ENCODE results near the gene DLL1. TPM values are rescaled to one million over a fixed set of nuclear protein-coding genes. Genes with fewer than 3 reads are reported as not detected.

DLL1 gene
- total RNA-seq, 4 donors from 2014 or later, result 8.7 to 24.3 (median 19.2) TPM

GRCh38 chr6:170249817-170250216, 41.1 kb downstream of the DLL1 start:
- H3K27me3 ChIP-seq, result no peaks in the 10 kb centered on the region
- H3K9me3 ChIP-seq, result no peaks in the 10 kb centered on the region
- H3K36me3 ChIP-seq, result no peaks in the 10 kb centered on the region
- intact Hi-C loops (cut with DNase I; ENCODE audit: low total_unique reads), result no loop called here
- TF ChIP-seq POLR2A (IDR thresholded peaks at IDR 0.05) (no peak), CTCF (IDR thresholded peaks at IDR 0.05) (no peak)
- no peak overlapping the region for H3K4me3 ChIP-seq
- DNase-seq, result no peak
- H3K27ac ChIP-seq, result no peak overlapping the region
- H3K4me1 ChIP-seq, result no peaks in the 10 kb centered on the region

- intact Hi-C loops (cut with DNase I; ENCODE audit: low total_unique reads), result no loop called here
- Histone ChIP-seq H3K4me1 (no peaks in the 10 kb centered on the region), H3K9me3 (no peaks in the 10 kb centered on the region), H3K27ac (no peak overlapping the region), H3K4me3 (no peak overlapping the region), H3K36me3 (no peaks in the 10 kb centered on the region), H3K27me3 (no peaks in the 10 kb centered on the region)
- TF ChIP-seq CTCF (IDR thresholded peaks at IDR 0.05), result no peak
- TF ChIP-seq POLR2A (IDR thresholded peaks at IDR 0.05), result no peak
- no peak for DNase-seq
Observed at GRCh38 chr6:170248861-170249600, 41.8 kb downstream of the DLL1 start.

- H3K27ac ChIP-seq, result no peak overlapping the region
- no peak for DNase-seq
Observed at GRCh38 chr6:170248111-170248805, 42.6 kb downstream of the DLL1 start.

GRCh38 chr6:170247178-170247701, 43.6 kb downstream of the DLL1 start:
- Histone ChIP-seq H3K4me1 (no peaks in the 10 kb centered on the region), H3K27me3 (no peaks in the 10 kb centered on the region), H3K36me3 (no peaks in the 10 kb centered on the region), H3K9me3 (no peaks in the 10 kb centered on the region), H3K4me3 (no peak overlapping the region), H3K27ac (no peak overlapping the region)
- intact Hi-C loops (cut with DNase I; ENCODE audit: low total_unique reads), result no loop called here
- TF ChIP-seq CTCF (IDR thresholded peaks at IDR 0.05), result no peak
- no peak for TF ChIP-seq POLR2A (IDR thresholded peaks at IDR 0.05)
- no peak for DNase-seq

More at GRCh38 chr6:170248111-170248805, 42.6 kb downstream of the DLL1 start:
- no peak for TF ChIP-seq CTCF (IDR thresholded peaks at IDR 0.05)
- TF ChIP-seq POLR2A (IDR thresholded peaks at IDR 0.05), result no peak
- no peaks in the 10 kb centered on the region for H3K4me1 ChIP-seq
- H3K4me3 ChIP-seq, result no peak overlapping the region
- no peaks in the 10 kb centered on the region for H3K9me3 ChIP-seq
- H3K27me3 ChIP-seq, result no peaks in the 10 kb centered on the region
- H3K36me3 ChIP-seq, result no peaks in the 10 kb centered on the region
- intact Hi-C loops (cut with DNase I; ENCODE audit: low total_unique reads), result no loop called here

- intact Hi-C loops (cut with DNase I; ENCODE audit: low total_unique reads), result no loop called here
- H3K4me3 ChIP-seq, result no peak overlapping the region
- H3K9me3 ChIP-seq, result no peaks in the 10 kb centered on the region
- no peak for TF ChIP-seq POLR2A (IDR thresholded peaks at IDR 0.05)
- no peak for TF ChIP-seq CTCF (IDR thresholded peaks at IDR 0.05)
- no peak for DNase-seq
- no peak overlapping the region for H3K27ac ChIP-seq
- no peaks in the 10 kb centered on the region for H3K27me3 ChIP-seq
- no peaks in the 10 kb centered on the region for H3K4me1 ChIP-seq
- no peaks in the 10 kb centered on the region for H3K36me3 ChIP-seq
Observed at GRCh38 chr6:170245475-170245992, 45.3 kb downstream of the DLL1 start.

All from uterus (tissue), 4 donors.